OCI-LY3 (cell line): ENCODE data around the gene PLEKHH2.
"Not testable (repeated sequence)": the region's sequence is repeated elsewhere in the genome, so short reads cannot be mapped to it uniquely, and the experiment has no call there.

Experiments
- EZH2phosphoT487 ChIP-seq: fragments of 200-600 bp; shearing (Covaris generic); IDR thresholded peaks from 2 replicates; pipeline ENCODE4 v1.6.1; 2018; ENCODE audit warnings: antibody characterized with exemption, mixed run types, low read depth
- TF ChIP-seq, protein P1 (sequence below): fragments of 200-600, 300-600 bp; sonication (generic); IDR thresholded peaks from 2 replicates; pipeline ENCODE4 v1.5.1; 2014; ENCODE audit warnings: antibody characterized with exemption, low read length, low read depth

DNA sequence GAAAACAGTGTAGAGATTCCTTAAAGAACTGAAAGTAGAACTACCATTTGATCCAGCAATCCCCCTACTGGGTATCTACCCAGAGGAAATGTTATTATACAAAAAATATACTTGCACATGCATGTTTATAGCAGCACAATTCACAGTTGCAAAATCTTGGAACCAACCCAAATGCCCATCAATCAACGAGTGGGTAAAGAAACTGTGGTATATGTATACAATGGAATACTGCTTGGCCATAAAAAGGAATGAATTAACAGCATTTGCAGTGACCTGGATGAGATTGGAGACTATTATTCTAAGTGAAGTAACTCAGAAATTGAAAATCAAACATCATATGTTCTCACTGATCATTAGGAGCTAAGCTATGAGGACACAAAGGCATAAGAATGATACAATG, 36.5 kb upstream of the PLEKHH2 start:
- TF ChIP-seq, protein P1, sequence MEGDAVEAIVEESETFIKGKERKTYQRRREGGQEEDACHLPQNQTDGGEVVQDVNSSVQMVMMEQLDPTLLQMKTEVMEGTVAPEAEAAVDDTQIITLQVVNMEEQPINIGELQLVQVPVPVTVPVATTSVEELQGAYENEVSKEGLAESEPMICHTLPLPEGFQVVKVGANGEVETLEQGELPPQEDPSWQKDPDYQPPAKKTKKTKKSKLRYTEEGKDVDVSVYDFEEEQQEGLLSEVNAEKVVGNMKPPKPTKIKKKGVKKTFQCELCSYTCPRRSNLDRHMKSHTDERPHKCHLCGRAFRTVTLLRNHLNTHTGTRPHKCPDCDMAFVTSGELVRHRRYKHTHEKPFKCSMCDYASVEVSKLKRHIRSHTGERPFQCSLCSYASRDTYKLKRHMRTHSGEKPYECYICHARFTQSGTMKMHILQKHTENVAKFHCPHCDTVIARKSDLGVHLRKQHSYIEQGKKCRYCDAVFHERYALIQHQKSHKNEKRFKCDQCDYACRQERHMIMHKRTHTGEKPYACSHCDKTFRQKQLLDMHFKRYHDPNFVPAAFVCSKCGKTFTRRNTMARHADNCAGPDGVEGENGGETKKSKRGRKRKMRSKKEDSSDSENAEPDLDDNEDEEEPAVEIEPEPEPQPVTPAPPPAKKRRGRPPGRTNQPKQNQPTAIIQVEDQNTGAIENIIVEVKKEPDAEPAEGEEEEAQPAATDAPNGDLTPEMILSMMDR, result not testable (repeated sequence)
- TF ChIP-seq EZH2phosphoT487, result not testable (repeated sequence)
